Cardiac muscle cell (in vitro differentiated cells and primary cell): Measurements from ENCODE around the gene GRM4. TPM values are rescaled to one million over a fixed set of nuclear protein-coding genes. Genes with fewer than 3 reads are reported as not detected.

ENCODE experiments used
- DNase-seq, 2 donors: peaks; one replicate each; pipeline versions ENCODE4 v3.0.0 to v3.0.0-alpha.2; 2010 to 2017; ENCODE audit warnings: low read depth in 1 of 2, low spot score in 1 of 2
- H3K27ac ChIP-seq: fragments of 200-600 bp; sonication (generic); 2 replicates; pipeline ENCODE4 v1.5.1; 2016
- H3K27me3 ChIP-seq: fragments of 200-600 bp; sonication (generic); 2 replicates; pipeline ENCODE4 v1.6.0; 2016; ENCODE audit warnings: control low read depth
- H3K36me3 ChIP-seq: fragments of 200-600 bp; sonication (generic); 2 replicates; pipeline ENCODE4 v1.5.1; 2016; ENCODE audit warnings: control low read depth
- H3K4me1 ChIP-seq: fragments of 200-600 bp; sonication (generic); 2 replicates; pipeline ENCODE4 v1.8.1; 2017; ENCODE audit warnings: low read depth, mild to moderate bottlenecking, mixed run types
- H3K4me3 ChIP-seq: fragments of 200-600 bp; sonication (generic); 2 replicates; pipeline ENCODE4 v1.5.1; 2016; ENCODE audit warnings: mild to moderate bottlenecking
- H3K9me3 ChIP-seq: fragments of 200-600 bp; sonication (generic); 2 replicates; pipeline ENCODE4 v1.5.1; 2017; ENCODE audit warnings: low read depth, mild to moderate bottlenecking, control low read depth
- polyA plus RNA-seq: library from polyadenylated mRNA; unstranded; fragments of >200 nt; fragmentation: Nextera tagmentation; extraction: Ambion mirVana; gene quantifications from 2 replicates; pipeline ENCODE4 v1.2.1, GENCODE V29; 2016
- total RNA-seq: library from RNA; depleted of rRNA; stranded (reverse); fragments of >200 nt; gene quantifications from 2 replicates; pipeline ENCODE4 v1.2.3, GENCODE V29; 2016
- TF ChIP-seq, protein P1 (sequence below): IDR thresholded peaks from 2 replicates; pipeline ENCODE4 v1.5.1; 2012; ENCODE audit warnings: low read depth, mild to moderate bottlenecking, low read length

GRM4 gene
- total and polyA plus RNA-seq, 2 experiments from 2014 or later: 0.31 to 0.42 TPM

DNA sequence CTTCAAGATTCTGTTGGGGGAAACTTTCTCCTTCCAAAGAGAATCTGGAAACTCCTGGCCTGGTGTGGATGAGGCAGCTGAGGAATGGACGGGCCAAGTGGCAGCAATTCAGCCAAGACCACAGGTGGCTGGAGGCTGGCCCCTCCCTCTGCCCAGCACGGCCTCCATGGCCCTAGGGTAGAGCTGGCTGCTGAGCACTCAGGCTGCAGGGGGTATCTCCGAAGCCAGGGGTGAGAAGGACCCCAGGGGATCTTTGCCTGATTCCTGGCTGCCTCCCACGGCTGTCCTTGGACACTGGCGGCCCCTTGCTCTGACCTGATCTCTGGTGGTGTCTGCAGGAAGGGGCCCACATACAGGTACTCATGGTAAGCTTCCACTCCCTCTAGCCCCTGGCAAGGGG lies 39.0 kb downstream of the GRM4 start:
- no peaks in the 10 kb centered on the region for H3K4me1 ChIP-seq
- TF ChIP-seq, protein P1, sequence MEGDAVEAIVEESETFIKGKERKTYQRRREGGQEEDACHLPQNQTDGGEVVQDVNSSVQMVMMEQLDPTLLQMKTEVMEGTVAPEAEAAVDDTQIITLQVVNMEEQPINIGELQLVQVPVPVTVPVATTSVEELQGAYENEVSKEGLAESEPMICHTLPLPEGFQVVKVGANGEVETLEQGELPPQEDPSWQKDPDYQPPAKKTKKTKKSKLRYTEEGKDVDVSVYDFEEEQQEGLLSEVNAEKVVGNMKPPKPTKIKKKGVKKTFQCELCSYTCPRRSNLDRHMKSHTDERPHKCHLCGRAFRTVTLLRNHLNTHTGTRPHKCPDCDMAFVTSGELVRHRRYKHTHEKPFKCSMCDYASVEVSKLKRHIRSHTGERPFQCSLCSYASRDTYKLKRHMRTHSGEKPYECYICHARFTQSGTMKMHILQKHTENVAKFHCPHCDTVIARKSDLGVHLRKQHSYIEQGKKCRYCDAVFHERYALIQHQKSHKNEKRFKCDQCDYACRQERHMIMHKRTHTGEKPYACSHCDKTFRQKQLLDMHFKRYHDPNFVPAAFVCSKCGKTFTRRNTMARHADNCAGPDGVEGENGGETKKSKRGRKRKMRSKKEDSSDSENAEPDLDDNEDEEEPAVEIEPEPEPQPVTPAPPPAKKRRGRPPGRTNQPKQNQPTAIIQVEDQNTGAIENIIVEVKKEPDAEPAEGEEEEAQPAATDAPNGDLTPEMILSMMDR: no peak
- H3K27me3 ChIP-seq: no peaks in the 10 kb centered on the region
- no peak overlapping the region for H3K4me3 ChIP-seq
- no peak overlapping the region for H3K27ac ChIP-seq
- DNase-seq: no peak
- no peaks in the 10 kb centered on the region for H3K9me3 ChIP-seq
- H3K36me3 ChIP-seq: no peaks in the 10 kb centered on the region

DNA sequence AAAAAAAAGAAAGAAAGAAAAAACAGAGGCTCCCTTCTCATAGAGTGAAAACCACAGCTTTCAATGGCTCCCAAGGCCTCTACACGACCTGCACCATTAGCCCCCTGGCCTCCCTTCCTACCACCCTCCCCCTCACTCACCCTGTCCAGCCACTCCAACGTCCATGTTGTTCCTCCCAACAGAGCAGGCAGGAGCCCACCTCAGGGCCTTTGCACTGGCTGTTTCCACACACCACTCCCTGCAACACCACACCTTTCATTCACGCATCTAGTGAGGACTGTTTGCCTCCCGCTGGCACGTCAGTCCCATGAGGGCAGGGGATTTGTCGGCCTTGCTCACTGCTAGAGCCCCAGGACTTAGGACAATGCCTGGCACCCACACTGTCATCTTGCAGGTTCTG lies 39.5 kb downstream of the GRM4 start:
- H3K36me3 ChIP-seq: no peaks in the 10 kb centered on the region
- H3K27me3 ChIP-seq: no peaks in the 10 kb centered on the region
- TF ChIP-seq, protein P1: no peak
- H3K9me3 ChIP-seq: no peaks in the 10 kb centered on the region
- DNase-seq: no peak
- H3K27ac ChIP-seq: no peak overlapping the region
- no peaks in the 10 kb centered on the region for H3K4me1 ChIP-seq
- no peak overlapping the region for H3K4me3 ChIP-seq

DNA sequence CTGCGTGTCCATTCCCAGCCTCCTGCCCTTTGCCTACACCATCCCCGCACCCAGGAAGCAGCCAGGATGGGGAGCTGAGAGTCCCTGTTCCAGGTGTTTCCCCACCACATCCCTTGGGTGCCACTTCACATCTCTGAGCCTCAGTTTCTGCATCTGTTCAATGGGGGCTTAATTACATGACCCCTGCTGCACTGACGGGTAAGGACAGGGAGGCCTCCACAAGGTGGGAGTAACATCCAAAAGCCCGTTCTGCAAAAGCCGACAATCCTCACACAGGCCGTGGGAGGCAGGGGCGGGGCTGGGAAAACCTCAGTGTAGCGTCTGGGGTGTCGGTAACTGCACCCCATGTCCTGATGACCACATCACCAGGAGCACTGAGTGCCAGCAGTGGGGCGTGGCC lies 41.3 kb downstream of the GRM4 start:
- DNase-seq: no peak
- Histone ChIP-seq H3K36me3 (no peaks in the 10 kb centered on the region), H3K4me3 (no peak overlapping the region), H3K27me3 (no peaks in the 10 kb centered on the region), H3K4me1 (no peaks in the 10 kb centered on the region), H3K9me3 (no peaks in the 10 kb centered on the region), H3K27ac (no peak overlapping the region)
- TF ChIP-seq, protein P1: no peak

DNA sequence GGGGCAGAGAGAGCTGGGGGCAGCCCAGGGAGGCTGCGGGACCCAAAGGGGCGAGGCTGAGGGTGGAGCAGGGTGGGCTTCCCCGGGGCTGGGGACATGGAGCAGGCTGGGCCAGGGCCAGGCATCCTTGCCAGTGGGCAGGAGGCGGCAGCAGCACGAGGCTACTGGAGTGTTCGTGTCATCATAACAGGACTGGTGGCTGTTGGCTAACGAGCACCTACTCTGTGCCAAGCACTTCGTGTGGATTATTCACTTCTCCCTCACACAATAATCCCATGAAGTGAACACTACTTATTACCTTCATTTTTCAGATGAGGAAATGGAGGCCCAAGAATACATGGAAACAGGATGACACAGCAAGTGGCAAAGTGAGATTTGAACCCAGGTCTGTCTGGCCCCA lies 41.7 kb downstream of the GRM4 start:
- TF ChIP-seq, protein P1: no peak
- Histone ChIP-seq H3K9me3 (no peaks in the 10 kb centered on the region), H3K4me3 (no peak overlapping the region), H3K27me3 (no peaks in the 10 kb centered on the region), H3K36me3 (no peaks in the 10 kb centered on the region), H3K27ac (no peak overlapping the region), H3K4me1 (no peaks in the 10 kb centered on the region)
- no peak for DNase-seq

DNA sequence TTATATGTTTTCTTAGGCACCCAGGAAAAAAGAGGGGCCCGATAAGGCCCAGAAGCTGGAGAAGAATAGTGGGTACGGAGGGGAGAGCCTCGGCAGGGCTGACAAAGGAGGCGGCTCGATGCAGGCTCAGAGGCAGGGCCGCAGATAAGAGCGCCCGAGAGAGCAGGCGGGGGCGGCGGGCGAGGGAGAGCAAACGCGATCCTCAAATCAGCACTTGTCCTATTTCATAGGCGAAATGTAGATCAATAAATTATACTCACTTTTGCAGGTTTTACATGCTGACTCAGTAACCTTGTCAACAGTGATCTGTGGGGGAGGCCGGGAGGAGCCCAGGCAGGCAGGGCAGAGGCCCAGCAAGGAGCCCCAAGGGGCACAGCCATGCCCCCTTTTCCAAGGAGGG lies 42.6 kb downstream of the GRM4 start:
- Histone ChIP-seq H3K27ac (no peak overlapping the region), H3K9me3 (no peaks in the 10 kb centered on the region), H3K27me3 (no peaks in the 10 kb centered on the region), H3K36me3 (no peaks in the 10 kb centered on the region), H3K4me3 (no peak overlapping the region), H3K4me1 (no peaks in the 10 kb centered on the region)
- DNase-seq: no peak
- TF ChIP-seq, protein P1: no peak

DNA sequence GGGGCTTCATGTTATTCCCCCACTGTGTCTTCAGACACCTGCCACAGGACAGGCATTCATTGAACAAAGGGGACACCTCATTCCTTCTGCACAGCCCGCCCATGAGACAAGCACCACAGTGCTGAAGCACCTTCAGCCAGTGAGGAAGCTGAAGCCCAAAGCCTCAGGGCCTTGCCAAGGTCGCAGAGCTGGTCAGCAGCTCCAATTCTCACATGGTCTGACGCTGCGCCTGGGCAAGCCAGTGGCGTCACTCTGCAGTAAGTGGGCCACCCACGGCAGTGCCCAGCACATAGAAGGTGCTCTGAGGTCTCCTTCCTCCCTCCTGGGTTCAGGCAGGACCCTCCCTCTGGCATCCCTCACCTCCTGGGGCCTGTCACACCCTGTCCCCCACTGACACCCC lies 43.2 kb downstream of the GRM4 start:
- Histone ChIP-seq H3K36me3 (no peaks in the 10 kb centered on the region), H3K4me1 (no peaks in the 10 kb centered on the region), H3K27me3 (no peaks in the 10 kb centered on the region), H3K4me3 (no peak overlapping the region), H3K27ac (no peak overlapping the region), H3K9me3 (no peaks in the 10 kb centered on the region)
- no peak for DNase-seq
- TF ChIP-seq, protein P1: no peak
